Amniotic epithelial cell (primary cell): Measurements from ENCODE around the gene TELO2.
"Not testable (repeated sequence)": the region's sequence is repeated elsewhere in the genome, so short reads cannot be mapped to it uniquely, and the experiment has no call there.

Experiments
- DNase-seq: peaks from one replicate; pipeline ENCODE4 v3.0.0-alpha.2; 2010; ENCODE audit warnings: low read depth

The TELO2 gene

GRCh38 chr16:1475552-1476114 is 17.5 kb upstream of the TELO2 start:
- no peak for DNase-seq

- no peak for DNase-seq
These were observed 16.1 kb upstream of the TELO2 start for GRCh38 chr16:1477033-1477432.

GRCh38 chr16:1478937-1479336 is 14.2 kb upstream of the TELO2 start:
- not testable (repeated sequence) for DNase-seq

- no peak for DNase-seq
These were observed 11.0 kb upstream of the TELO2 start for GRCh38 chr16:1481906-1482835.

GRCh38 chr16:1485847-1486496 is 7.2 kb upstream of the TELO2 start:
- DNase-seq, result no peak

GRCh38 chr16:1486551-1487390 is 6.4 kb upstream of the TELO2 start:
- DNase-seq, result no peak

GRCh38 chr16:1487395-1488053 is 5.6 kb upstream of the TELO2 start:
- no peak for DNase-seq

GRCh38 chr16:1488054-1488601 is 5.0 kb upstream of the TELO2 start:
- no peak for DNase-seq

- no peak for DNase-seq
These were observed 4.5 kb upstream of the TELO2 start, which contains the start of gene PTX4 for GRCh38 chr16:1488619-1489018. Gene PTX4 (minus strand): TSS chr16:1488944. CDS start chr16:1488909, 35 bp downstream.

GRCh38 chr16:1489077-1489476 is 4.1 kb upstream of the TELO2 start:
- DNase-seq, result no peak

- DNase-seq, result no peak
These were observed 1.8 kb upstream of the TELO2 start for GRCh38 chr16:1491327-1491726.

- DNase-seq, result no peak
These were observed 858 bp upstream of the TELO2 start for GRCh38 chr16:1492082-1492922.

- DNase-seq, result no peak
These were observed 560 bp downstream of the TELO2 start for GRCh38 chr16:1493746-1494094.

GRCh38 chr16:1494129-1494640 is 1.0 kb downstream of the TELO2 start:
- peak; percentile 61 for DNase-seq

- DNase-seq, result no peak
These were observed 1.6 kb downstream of the TELO2 start for GRCh38 chr16:1494711-1495110.

GRCh38 chr16:1495211-1495888 is 2.2 kb downstream of the TELO2 start:
- no peak for DNase-seq

- no peak for DNase-seq
These were observed 2.7 kb downstream of the TELO2 start for GRCh38 chr16:1495889-1496262.

GRCh38 chr16:1496464-1496863 is 3.3 kb downstream of the TELO2 start:
- DNase-seq, result no peak

- DNase-seq, result no peak
These were observed 3.9 kb downstream of the TELO2 start for GRCh38 chr16:1497014-1497598.
